Transverse colon (tissue), 4 donors: ENCODE measurements around the gene TEC. TPM values are rescaled to one million over a fixed set of nuclear protein-coding genes. Genes with fewer than 3 reads are reported as not detected.

Source experiments
- DNase-seq: peaks from one replicate; pipeline ENCODE4 v3.0.0-alpha.2; 2019
- H3K27ac ChIP-seq, 4 donors: fragments of 200-600 bp; sonication (generic); 2 replicates each; pipeline ENCODE4 v1.5.1; 2016 to 2018; ENCODE audit warnings: inconsistent platforms in 4 of 4
- H3K27me3 ChIP-seq: fragments of 200-600 bp; sonication (generic); 2 replicates; pipeline ENCODE4 v1.5.1; 2017; ENCODE audit warnings: inconsistent platforms
- H3K36me3 ChIP-seq, 4 donors: fragments of 200-600 bp; sonication (generic); 2 replicates each; pipeline ENCODE4 v1.5.1; 2017 to 2019; ENCODE audit warnings: inconsistent platforms in 4 of 4
- H3K4me1 ChIP-seq, 4 donors: fragments of 200-600 bp; sonication (generic); 2 replicates each; pipeline ENCODE4 v1.5.1; 2017 to 2020; ENCODE audit warnings: inconsistent platforms in 4 of 4
- H3K4me3 ChIP-seq, 4 donors: fragments of 200-600 bp; sonication (generic); 1 replicate in 1 of 4; 2 replicates in 3 of 4; pipeline versions ENCODE4 v1.5.1 to v1.6.1; 2017 to 2019; ENCODE audit warnings: inconsistent platforms in 4 of 4
- H3K9me3 ChIP-seq, 2 donors: fragments of 200-600 bp; sonication (generic); 2 replicates each; pipeline ENCODE4 v1.5.1; 2017 to 2019; ENCODE audit warnings: inconsistent platforms in 2 of 2
- CTCF ChIP-seq, 5 experiments: fragments of 200-600 bp in 3 of 5; fragments of 450-650 bp in 2 of 5; sonication (generic) in 3 of 5; IDR thresholded peaks; 1 replicate in 2 of 5; 2 replicates in 3 of 5; pipeline ENCODE4 v1.5.1; 2016 to 2017; ENCODE audit warnings: antibody characterized with exemption in 5 of 5, inconsistent platforms in 3 of 5, mild to moderate bottlenecking in 2 of 5, moderate library complexity in 1 of 5
- EP300 ChIP-seq: sonication (generic); formaldehyde crosslinking; IDR thresholded peaks from one replicate; pipeline ENCODE4 v1.6.1; 2017; ENCODE audit warnings: antibody characterized with exemption, low read depth
- POLR2A ChIP-seq: fragments of 450-650 bp; IDR thresholded peaks from one replicate; pipeline ENCODE4 v1.6.1; 2016; ENCODE audit warnings: antibody characterized with exemption, mild to moderate bottlenecking, moderate library complexity
- POLR2AphosphoS5 ChIP-seq, 3 donors: sonication (generic); formaldehyde crosslinking; IDR thresholded peaks; one replicate each; pipeline ENCODE4 v1.6.1; 2016; ENCODE audit warnings: antibody characterized with exemption in 3 of 3
- WGBS, 2 donors: methylation state at CpG; one replicate each; pipeline ENCODE4 v1.1.5; 2018; ENCODE audit warnings: low coverage in 1 of 2; 5-methylcytosine and 5-hydroxymethylcytosine counted together
- in situ Hi-C, 4 donors: fragments of 200-750 bp; cut with MboI; loops; one replicate each; pipeline versions ENCODE4 v1.15.0 to v1.15.1; 2017; ENCODE audit warnings: low sequenced_read_pairs in 3 of 4, low pct_ligation_motif_present in 1 of 4, low pct_unique_long_range_greater_than_20kb in 1 of 4
- intact Hi-C: fragments of 100-400 bp; cut with DNase I; formaldehyde crosslinking; loops from one replicate; pipeline ENCODE4 v1.15.1; 2023; ENCODE audit warnings: low total_unique reads
- total RNA-seq, 4 donors: library from RNA; depleted of rRNA; stranded (reverse); fragments of >200 nt; gene quantifications; one replicate each; pipeline ENCODE4 v1.1.0, GENCODE V29; 2016

Gene TEC
- total RNA-seq, 4 donors from 2014 or later = 1.2 to 5.1 (median 3.3) TPM

- no peaks in the 10 kb centered on the region for H3K27me3 ChIP-seq
- peaks cover 0 to 15% (median 4%) of the 10 kb centered on the region in 4 donors for H3K4me1 ChIP-seq
- in situ Hi-C loops (no loop called here), intact Hi-C loops (no loop called here)
- 86 to 97% methylated on average over 1 of the region's 1 CpG for WGBS, 2 donors
- H3K27ac ChIP-seq = no peak overlapping the region
- TF ChIP-seq CTCF (IDR thresholded peaks at IDR 0.05) (no peak), POLR2AphosphoS5 (IDR thresholded peaks at IDR 0.05) (no peak), EP300 (no peak), POLR2A (no peak)
- DNase-seq = no peak
- no peak overlapping the region for H3K4me3 ChIP-seq
- H3K9me3 ChIP-seq = no peaks in the 10 kb centered on the region
- no peaks in the 10 kb centered on the region for H3K36me3 ChIP-seq
Observed at GRCh38 chr4:48235050-48235449, 34.6 kb downstream of the TEC start.

- Histone ChIP-seq H3K36me3 (no peaks in the 10 kb centered on the region), H3K4me1 (peaks cover 0 to 15% (median 4%) of the 10 kb centered on the region in 4 donors), H3K27me3 (no peaks in the 10 kb centered on the region), H3K27ac (no peak overlapping the region), H3K9me3 (no peaks in the 10 kb centered on the region), H3K4me3 (no peak overlapping the region)
- 23 to 30% methylated on average over 2 of the region's 2 CpGs for WGBS, 2 donors
- in situ Hi-C loops = no loop called here
- intact Hi-C loops = no loop called here
- TF ChIP-seq EP300 (no peak), CTCF (IDR thresholded peaks at IDR 0.05) (no peak), POLR2AphosphoS5 (IDR thresholded peaks at IDR 0.05) (no peak), POLR2A (no peak)
- DNase-seq = peak; percentile 17
Observed at GRCh38 chr4:48234575-48234974, 35.1 kb downstream of the TEC start.

GRCh38 chr4:48228949-48229348 lies 40.7 kb downstream of the TEC start:
- in situ Hi-C loops = no loop called here
- intact Hi-C loops = no loop called here
- H3K27ac ChIP-seq = no peak overlapping the region
- no peak for DNase-seq
- no peaks in the 10 kb centered on the region for H3K9me3 ChIP-seq
- no peak overlapping the region for H3K4me3 ChIP-seq
- no peaks in the 10 kb centered on the region for H3K27me3 ChIP-seq
- H3K36me3 ChIP-seq = no peaks in the 10 kb centered on the region
- WGBS, 2 donors = 60 to 89% methylated on average over 1 of the region's 1 CpG
- H3K4me1 ChIP-seq = peaks cover 0 to 3% (median 0%) of the 10 kb centered on the region in 4 donors
- TF ChIP-seq POLR2A = no peak
- no peak for TF ChIP-seq CTCF (IDR thresholded peaks at IDR 0.05)
- TF ChIP-seq POLR2AphosphoS5 (IDR thresholded peaks at IDR 0.05) = no peak
- no peak for TF ChIP-seq EP300

- intact Hi-C loops (no loop called here), in situ Hi-C loops (no loop called here)
- Histone ChIP-seq H3K9me3 (no peaks in the 10 kb centered on the region), H3K4me1 (peaks cover 0 to 3% (median 0%) of the 10 kb centered on the region in 4 donors), H3K4me3 (no peak overlapping the region), H3K27ac (no peak overlapping the region), H3K36me3 (no peaks in the 10 kb centered on the region), H3K27me3 (no peaks in the 10 kb centered on the region)
- DNase-seq = no peak
- WGBS, 2 donors = 68 to 70% methylated on average over 4 of the region's 4 CpGs
- TF ChIP-seq POLR2AphosphoS5 (IDR thresholded peaks at IDR 0.05) = no peak
- no peak for TF ChIP-seq EP300
- no peak for TF ChIP-seq CTCF (IDR thresholded peaks at IDR 0.05)
Observed at GRCh38 chr4:48227662-48228061, 42.0 kb downstream of the TEC start.
